ENCODE measurements around the gene RRAS. TPM values are rescaled to one million over a fixed set of nuclear protein-coding genes. Genes with fewer than 3 reads are reported as not detected.
A peak's percentile ranks its signal among the peaks of the same experiment; 100 is the strongest.

RRAS gene
- total and polyA plus RNA-seq, 4 donors: 4.1 to 18.5 (median 11.1) TPM

- TF ChIP-seq FOXA2 (IDR thresholded peaks at IDR 0.05) (no peak), MAX (IDR thresholded peaks at IDR 0.05) (no peak), CTCF (IDR thresholded peaks at IDR 0.05; ENCODE audit: low read depth, low read length, missing input control) (no peak), HNF4G (IDR thresholded peaks at IDR 0.05) (no peak), RXRA (IDR thresholded peaks at IDR 0.05) (no peak)
- WGBS: 94% methylated on average over 11 of the region's 11 CpGs
- Histone ChIP-seq H3K4me1 (ENCODE audit: control insufficient read depth in 4 of 4, insufficient read depth in 4 of 4, low read length in 3 of 4) (peaks cover 0 to 26% (median 13%) of the 10 kb centered on the region in 4 donors), H3K4me3 (ENCODE audit: low read depth in 1 of 3, low read length in 3 of 3) (no peak overlapping the region), H3K9ac (ENCODE audit: low read depth in 1 of 2, low read length in 2 of 2) (no peak overlapping the region), H3K27me3 (ENCODE audit: control insufficient read depth in 4 of 4, insufficient read depth in 4 of 4, low read length in 3 of 4) (no peaks in the 10 kb centered on the region), H3K9me3 (ENCODE audit: control insufficient read depth in 4 of 4, low read length in 3 of 4) (no peaks in the 10 kb centered on the region), H3K27ac (ENCODE audit: low read depth in 1 of 2, low read length in 2 of 2) (no peak overlapping the region), H3K36me3 (ENCODE audit: control insufficient read depth in 4 of 4, insufficient read depth in 3 of 4, low read depth in 1 of 4, low read length in 3 of 4) (peaks cover 5 to 25% (median 20%) of the 10 kb centered on the region in 4 donors)
- no peak for DNase-seq (ENCODE audit: low spot score)
Observed at GRCh38 chr19:49645592-49645991, 5.6 kb upstream of the RRAS start.

- peaks cover 0 to 32% (median 16%) of the 10 kb centered on the region in 4 donors for H3K4me1 ChIP-seq (ENCODE audit: control insufficient read depth in 4 of 4, insufficient read depth in 4 of 4, low read length in 3 of 4)
- H3K9ac ChIP-seq (ENCODE audit: low read depth in 1 of 2, low read length in 2 of 2): peak overlapping the region in 1 of 2 donors; percentile 98
- no peak for TF ChIP-seq YY1 (IDR thresholded peaks at IDR 0.05)
- no peak for TF ChIP-seq RAD21 (IDR thresholded peaks at IDR 0.05)
- TF ChIP-seq NR2F2 (IDR thresholded peaks at IDR 0.05): no peak
- TF ChIP-seq EGR1 (IDR thresholded peaks at IDR 0.05; ENCODE audit: low read depth in 2 of 2): no peak
- TF ChIP-seq TAF1 (conservative IDR thresholded peaks at IDR 0.05): no peak
- TF ChIP-seq RXRA (IDR thresholded peaks at IDR 0.05): no peak
- TF ChIP-seq SP1 (IDR thresholded peaks at IDR 0.05): no peak
- TF ChIP-seq REST (IDR thresholded peaks at IDR 0.05): no peak
- no peak for TF ChIP-seq GABPA (IDR thresholded peaks at IDR 0.05 in 1 of 2, conservative IDR thresholded peaks at IDR 0.05 in 1 of 2)
- no peak for TF ChIP-seq CTCF (IDR thresholded peaks at IDR 0.05; ENCODE audit: low read depth, low read length, missing input control)
- TF ChIP-seq HNF4A (conservative IDR thresholded peaks at IDR 0.05): no peak
- TF ChIP-seq FOXA2 (IDR thresholded peaks at IDR 0.05): no peak
- TF ChIP-seq HNF4G (IDR thresholded peaks at IDR 0.05): no peak
- TF ChIP-seq ATF3 (IDR thresholded peaks at IDR 0.05): no peak
- no peak for TF ChIP-seq FOXA1 (IDR thresholded peaks at IDR 0.05)
- no peak for TF ChIP-seq JUND (IDR thresholded peaks at IDR 0.05)
- no peaks in the 10 kb centered on the region for H3K27me3 ChIP-seq (ENCODE audit: control insufficient read depth in 4 of 4, insufficient read depth in 4 of 4, low read length in 3 of 4)
- H3K4me3 ChIP-seq (ENCODE audit: low read depth in 1 of 3, low read length in 3 of 3): no peak overlapping the region
- no peaks in the 10 kb centered on the region for H3K9me3 ChIP-seq (ENCODE audit: control insufficient read depth in 4 of 4, low read length in 3 of 4)
- no peak overlapping the region for H3K27ac ChIP-seq (ENCODE audit: low read depth in 1 of 2, low read length in 2 of 2)
- 88% methylated on average over 2 of the region's 2 CpGs for WGBS
- H3K36me3 ChIP-seq (ENCODE audit: control insufficient read depth in 4 of 4, insufficient read depth in 3 of 4, low read depth in 1 of 4, low read length in 3 of 4): peaks cover 2 to 9% (median 7%) of the 10 kb centered on the region in 4 donors
- no peak for DNase-seq (ENCODE audit: low spot score)
Observed at GRCh38 chr19:49643466-49643865, 3.5 kb upstream of the RRAS start.

Measured in liver (tissue), 9 donors.